Raji (cell line): Measurements from ENCODE around the gene TXNIP.

ENCODE experiments used
- POLR2A ChIP-seq: IDR thresholded peaks from 2 replicates; pipeline ENCODE4 v1.6.1; 2011; ENCODE audit warnings: low read depth, low read length, control low read depth; ENCODE audit not compliant: insufficient read depth

The TXNIP gene

GRCh38 chr1:145993618-145994390, 2.6 kb downstream of the TXNIP start:
- TF ChIP-seq POLR2A, result no peak

GRCh38 chr1:145992958-145993617, 3.3 kb downstream of the TXNIP start:
- no peak for TF ChIP-seq POLR2A

- TF ChIP-seq POLR2A, result no peak
These were observed 3.9 kb downstream of the TXNIP start for GRCh38 chr1:145992502-145992936.

GRCh38 chr1:145991735-145992412, 4.5 kb downstream of the TXNIP start:
- TF ChIP-seq POLR2A, result peak; percentile 67

- no peak for TF ChIP-seq POLR2A
These were observed 6.0 kb downstream of the TXNIP start for GRCh38 chr1:145990249-145990855.

GRCh38 chr1:145988773-145989172, 7.6 kb downstream of the TXNIP start:
- TF ChIP-seq POLR2A, result no peak

GRCh38 chr1:145987926-145988325, 8.5 kb downstream of the TXNIP start:
- no peak for TF ChIP-seq POLR2A

- TF ChIP-seq POLR2A, result no peak
These were observed 9.8 kb downstream of the TXNIP start for GRCh38 chr1:145986551-145986950.

GRCh38 chr1:145985502-145986439, 10.6 kb downstream of the TXNIP start:
- TF ChIP-seq POLR2A, result no peak

GRCh38 chr1:145985129-145985501, 11.3 kb downstream of the TXNIP start:
- no peak for TF ChIP-seq POLR2A

GRCh38 chr1:145983960-145984830, 12.2 kb downstream of the TXNIP start:
- TF ChIP-seq POLR2A, result no peak

GRCh38 chr1:145983206-145983675, 13.1 kb downstream of the TXNIP start:
- no peak for TF ChIP-seq POLR2A

GRCh38 chr1:145982010-145982723, 14.2 kb downstream of the TXNIP start:
- TF ChIP-seq POLR2A, result no peak
